GM18858 (cell line): ENCODE results near the gene SFSWAP.

Experiments used
- ATAC-seq: cut with Tn5 transposase; IDR thresholded peaks from one replicate; pipeline ENCODE4 v1.9.1; 2021; ENCODE audit not compliant: unreplicated experiment

SFSWAP gene

GRCh38 chr12:131785763-131786330 lies 75.0 kb downstream of the SFSWAP start:
- ATAC-seq = no peak

- ATAC-seq = no peak
Observed at GRCh38 chr12:131786331-131786730, 75.4 kb downstream of the SFSWAP start.

GRCh38 chr12:131787143-131787660 lies 76.3 kb downstream of the SFSWAP start:
- no peak for ATAC-seq

GRCh38 chr12:131788070-131788469 lies 77.2 kb downstream of the SFSWAP start:
- no peak for ATAC-seq

- ATAC-seq = no peak
Observed at GRCh38 chr12:131789638-131790037, 78.7 kb downstream of the SFSWAP start.

GRCh38 chr12:131793243-131794022 lies 82.5 kb downstream of the SFSWAP start:
- ATAC-seq = no peak

- no peak for ATAC-seq
Observed at GRCh38 chr12:131794061-131794460, 83.2 kb downstream of the SFSWAP start.

GRCh38 chr12:131794573-131794972 lies 83.7 kb downstream of the SFSWAP start:
- no peak for ATAC-seq

GRCh38 chr12:131795064-131795463 lies 84.2 kb downstream of the SFSWAP start:
- ATAC-seq = no peak

- ATAC-seq = no peak
Observed at GRCh38 chr12:131795690-131796410, 85.0 kb downstream of the SFSWAP start.

- ATAC-seq = no peak
Observed at GRCh38 chr12:131796411-131796736, 85.5 kb downstream of the SFSWAP start.

GRCh38 chr12:131796754-131797587 lies 86.1 kb downstream of the SFSWAP start:
- ATAC-seq = no peak

GRCh38 chr12:131797588-131797934 lies 86.7 kb downstream of the SFSWAP start:
- ATAC-seq = no peak

GRCh38 chr12:131799195-131799594 lies 88.3 kb downstream of the SFSWAP start:
- ATAC-seq = no peak

GRCh38 chr12:131799828-131800593 lies 89.1 kb downstream of the SFSWAP start:
- no peak for ATAC-seq

GRCh38 chr12:131800594-131801135 lies 89.8 kb downstream of the SFSWAP start:
- no peak for ATAC-seq

GRCh38 chr12:131801254-131801866 lies 90.5 kb downstream of the SFSWAP start:
- ATAC-seq = no peak

- no peak for ATAC-seq
Observed at GRCh38 chr12:131803961-131804521, 93.2 kb downstream of the SFSWAP start.

- ATAC-seq = no peak
Observed at GRCh38 chr12:131805421-131805820, 94.5 kb downstream of the SFSWAP start.
